ENCODE data around the gene NDUFAF2. TPM values are rescaled to one million over a fixed set of nuclear protein-coding genes. Genes with fewer than 3 reads are reported as not detected.

NDUFAF2 gene
- total and polyA plus RNA-seq, 2 experiments from 2014 or later = 31.6 to 155 TPM

- Histone ChIP-seq H2AFZ (no peak overlapping the region), H3K79me2 (replicated peaks; ENCODE audit: insufficient read depth) (peaks cover 11% of the 10 kb centered on the region), H3K27ac (ENCODE audit: low read depth) (no peak overlapping the region), H3K4me1 (ENCODE audit: insufficient read depth) (peaks cover 7% of the 10 kb centered on the region; the same call in 1 of the 2 replicates), H3K4me3 (no peak overlapping the region), H3K36me3 (ENCODE audit: insufficient read depth) (no peaks in the 10 kb centered on the region), H3K27me3 (ENCODE audit: insufficient read depth) (no peaks in the 10 kb centered on the region), H3K4me2 (no peak overlapping the region), H3K9me2 (ENCODE audit: insufficient read depth) (no peaks in the 10 kb centered on the region), H3F3A (replicated peaks; ENCODE audit: low read depth) (no peaks in the 10 kb centered on the region), H4K20me1 (replicated peaks; ENCODE audit: insufficient read depth) (no peaks in the 10 kb centered on the region; the same call in 1 of the 2 replicates)
- DNase-seq (ENCODE audit: low spot score) = no peak
- H3K4me3 Mint-ChIP-seq = no peak overlapping the region
- peaks cover 7% of the 10 kb centered on the region for H3K4me1 Mint-ChIP-seq
- peaks cover 2% of the 10 kb centered on the region; the same call in 1 of the 3 replicates for H3K9me3 Mint-ChIP-seq
- ATAC-seq = no peak
- H3K36me3 Mint-ChIP-seq (ENCODE audit: low read depth) = peaks cover 3% of the 10 kb centered on the region; the same call in 1 of the 3 replicates
- no peak overlapping the region for H3K27ac Mint-ChIP-seq
- no peaks in the 10 kb centered on the region for H3K27me3 Mint-ChIP-seq (ENCODE audit: insufficient read depth, low read depth, poor library complexity)
- TF ChIP-seq JUNB (IDR thresholded peaks at IDR 0.05; ENCODE audit: unreplicated experiment) = no peak
- TF ChIP-seq STAT1 (IDR thresholded peaks at IDR 0.05; ENCODE audit: unreplicated experiment) = no peak
- no peak for TF ChIP-seq ZNF462 (CRISPR knock-in tag; IDR thresholded peaks at IDR 0.05)
- TF ChIP-seq CREB1 (CRISPR knock-in tag; IDR thresholded peaks at IDR 0.05; ENCODE audit: low read depth) = no peak
- TF ChIP-seq POLR2AphosphoS5 (IDR thresholded peaks at IDR 0.05; ENCODE audit: low read depth) = no peak
Observed at GRCh38 chr5:61028382-61028781, 83.4 kb downstream of the NDUFAF2 start.

- Mint-ChIP-seq H3K27ac (no peak overlapping the region), H3K27me3 (ENCODE audit: insufficient read depth, low read depth, poor library complexity) (no peaks in the 10 kb centered on the region), H3K4me1 (peaks cover 5% of the 10 kb centered on the region), H3K9me3 (peaks cover 2% of the 10 kb centered on the region; the same call in 1 of the 3 replicates), H3K4me3 (no peak overlapping the region), H3K36me3 (ENCODE audit: low read depth) (peaks cover 3% of the 10 kb centered on the region; the same call in 1 of the 3 replicates)
- no peak overlapping the region for H2AFZ ChIP-seq
- H3K4me1 ChIP-seq (ENCODE audit: insufficient read depth) = peaks cover 7% of the 10 kb centered on the region; the same call in 1 of the 2 replicates
- ATAC-seq (no peak), DNase-seq (ENCODE audit: low spot score) (no peak)
- H3K27ac ChIP-seq (ENCODE audit: low read depth) = no peak overlapping the region
- no peaks in the 10 kb centered on the region for H3K36me3 ChIP-seq (ENCODE audit: insufficient read depth)
- H3K79me2 ChIP-seq (replicated peaks; ENCODE audit: insufficient read depth) = peaks cover 11% of the 10 kb centered on the region
- H3K27me3 ChIP-seq (ENCODE audit: insufficient read depth) = no peaks in the 10 kb centered on the region
- H3K9me2 ChIP-seq (ENCODE audit: insufficient read depth) = no peaks in the 10 kb centered on the region
- no peak overlapping the region for H3K4me2 ChIP-seq
- H3F3A ChIP-seq (replicated peaks; ENCODE audit: low read depth) = no peaks in the 10 kb centered on the region
- H3K4me3 ChIP-seq = no peak overlapping the region
- H4K20me1 ChIP-seq (replicated peaks; ENCODE audit: insufficient read depth) = no peaks in the 10 kb centered on the region; the same call in 1 of the 2 replicates
- no peak for TF ChIP-seq EZH2phosphoT487 (IDR thresholded peaks at IDR 0.05; ENCODE audit: unreplicated experiment)
- TF ChIP-seq EZH2 (IDR thresholded peaks at IDR 0.05; ENCODE audit: low read depth, unreplicated experiment) = no peak
Observed at GRCh38 chr5:61029456-61030162, 84.6 kb downstream of the NDUFAF2 start.

Data from GM23338 (cell line).